H1 (cell line): ENCODE results near the gene CHAC1. TPM values are rescaled to one million over a fixed set of nuclear protein-coding genes. Genes with fewer than 3 reads are reported as not detected.

ENCODE experiments used
- CTCF ChIA-PET: fragments of 300-600 bp; sonication (Branson Sonifier 250); formaldehyde crosslinking; loops from one replicate; lab custom pipeline; 2021; ENCODE audit not compliant: partially characterized antibody; lab: Charles Lee
- POLR2A ChIA-PET: fragments of 300-600 bp; sonication (Branson Sonifier 250); formaldehyde crosslinking; loops from one replicate; lab custom pipeline; 2021; ENCODE audit warnings: inconsistent platforms; ENCODE audit not compliant: partially characterized antibody; lab: Charles Lee
- DNase-seq, 2 experiments: peaks; one replicate each; pipeline versions ENCODE4 v3.0.0 to v3.0.0-alpha.2; 2010 to 2022; ENCODE audit warnings: low spot score in 2 of 2, low read depth in 1 of 2, mixed read lengths in 1 of 2
- FAIRE-seq: peaks from 2 replicates; lab custom pipeline; 2011; peaks lifted over from hg19 to GRCh38; lab: Jason Lieb, UNC
- H2AFZ ChIP-seq: 2 replicates; pipeline ENCODE4 v1.8.1; 2012; ENCODE audit warnings: low read length, inconsistent platforms
- H2AK5ac ChIP-seq: 2 replicates; pipeline ENCODE4 v1.6.1; 2013; ENCODE audit warnings: low read depth, low read length
- H2BK120ac ChIP-seq: replicated peaks from 2 replicates; pipeline ENCODE3; 2013; ENCODE audit warnings: low read depth, low read length, inconsistent platforms
- H2BK12ac ChIP-seq: 2 replicates; pipeline ENCODE4 v1.6.1; 2013; ENCODE audit warnings: low read depth, low read length
- H2BK15ac ChIP-seq: 2 replicates; pipeline ENCODE4 v1.6.1; 2013; ENCODE audit warnings: low read length
- H2BK20ac ChIP-seq: 2 replicates; pipeline ENCODE4 v1.6.1; 2013; ENCODE audit warnings: low read length
- H2BK5ac ChIP-seq: 2 replicates; pipeline ENCODE4 v1.6.1; 2013; ENCODE audit warnings: low read depth, low read length
- H3K14ac ChIP-seq: 2 replicates; pipeline ENCODE4 v1.6.1; 2013; ENCODE audit warnings: inconsistent platforms; ENCODE audit not compliant: insufficient read length
- H3K18ac ChIP-seq: 2 replicates; pipeline ENCODE4 v1.6.1; 2013; ENCODE audit warnings: low read length; ENCODE audit errors: extremely low read depth
- H3K23ac ChIP-seq: 2 replicates; pipeline ENCODE4 v1.6.1; 2013; ENCODE audit warnings: inconsistent platforms; ENCODE audit not compliant: insufficient read length
- H3K23me2 ChIP-seq: 2 replicates; pipeline ENCODE4 v1.6.1; 2013; ENCODE audit warnings: low read depth, low read length
- H3K27ac ChIP-seq: 2 replicates; pipeline ENCODE4 v1.6.1; 2011; ENCODE audit warnings: low read depth, low read length, inconsistent platforms
- H3K27me3 ChIP-seq, 4 experiments: replicated peaks in 1 of 4; 1 replicate in 1 of 4; 2 replicates in 3 of 4; pipeline versions ENCODE4 v1.6.1 to v1.8.1; 2011 to 2013; ENCODE audit warnings: low read length in 3 of 4, mild to moderate bottlenecking in 3 of 4, inconsistent platforms in 2 of 4, mixed read lengths in 2 of 4, moderate library complexity in 1 of 4; ENCODE audit not compliant: control insufficient read depth in 3 of 4, insufficient read depth in 3 of 4; ENCODE audit errors: extremely low read depth in 1 of 4
- H3K36me3 ChIP-seq, 4 experiments: 2 replicates each; pipeline versions ENCODE4 v1.6.1 to v1.8.1; 2011 to 2013; ENCODE audit warnings: mild to moderate bottlenecking in 4 of 4, low read length in 3 of 4, moderate library complexity in 2 of 4, control low read depth in 1 of 4, inconsistent platforms in 1 of 4; ENCODE audit not compliant: insufficient read depth in 4 of 4, control insufficient read depth in 2 of 4
- H3K4ac ChIP-seq: replicated peaks from 2 replicates; pipeline ENCODE3; 2013; ENCODE audit warnings: low read length, low read depth, mixed read lengths, inconsistent platforms; ENCODE audit not compliant: insufficient read length
- H3K4me1 ChIP-seq, 4 experiments: replicated peaks in 1 of 4; 1 replicate in 1 of 4; 2 replicates in 3 of 4; pipeline versions ENCODE4 v1.6.1 to v1.8.1; 2011 to 2013; ENCODE audit warnings: low read length in 3 of 4, inconsistent platforms in 2 of 4, mixed read lengths in 1 of 4; ENCODE audit not compliant: insufficient read depth in 4 of 4, control insufficient read depth in 3 of 4
- H3K4me2 ChIP-seq, 2 experiments: 2 replicates each; pipeline versions ENCODE4 v1.6.1 to v1.8.1; 2011 to 2013; ENCODE audit warnings: low read depth in 2 of 2, low read length in 2 of 2, control low read depth in 1 of 2, inconsistent platforms in 1 of 2, mild to moderate bottlenecking in 1 of 2; ENCODE audit not compliant: insufficient read depth in 1 of 2
- H3K4me3 ChIP-seq, 4 experiments: fragments of 200-600, 300-600 bp in 1 of 4; sonication (generic), shearing (Covaris generic), sonication (Bioruptor Twin) in 1 of 4; 2 replicates each; pipeline versions ENCODE4 v1.5.1 to v1.8.1; 2011 to 2016; ENCODE audit warnings: low read length in 4 of 4, low read depth in 3 of 4, control low read depth in 2 of 4, inconsistent platforms in 2 of 4, mild to moderate bottlenecking in 2 of 4, mixed read lengths in 1 of 4, moderate library complexity in 1 of 4; ENCODE audit not compliant: insufficient read depth in 2 of 4; ENCODE audit errors: extremely low read depth in 1 of 4
- H3K56ac ChIP-seq: replicated peaks from 2 replicates; pipeline ENCODE3; 2013; ENCODE audit warnings: low read depth, mild to moderate bottlenecking, mixed read lengths, low read length, inconsistent platforms; ENCODE audit not compliant: insufficient read length
- H3K79me1 ChIP-seq: 2 replicates; pipeline ENCODE4 v1.6.1; 2013; ENCODE audit warnings: low read depth, low read length, control low read depth
- H3K79me2 ChIP-seq, 2 experiments: 2 replicates each; pipeline versions ENCODE4 v1.6.1 to v1.8.1; 2012 to 2013; ENCODE audit warnings: low read length in 2 of 2, mild to moderate bottlenecking in 2 of 2, inconsistent platforms in 1 of 2; ENCODE audit not compliant: insufficient read depth in 2 of 2, control insufficient read depth in 1 of 2
- H3K9ac ChIP-seq, 4 experiments: replicated peaks in 1 of 4; 1 replicate in 1 of 4; 2 replicates in 3 of 4; pipeline versions ENCODE4 v1.6.1 to v1.8.1; 2011 to 2013; ENCODE audit warnings: low read depth in 3 of 4, low read length in 3 of 4, control low read depth in 2 of 4, mild to moderate bottlenecking in 2 of 4, moderate library complexity in 2 of 4, inconsistent platforms in 1 of 4; ENCODE audit errors: extremely low read depth in 1 of 4
- H3K9me3 ChIP-seq, 2 experiments: 2 replicates each; pipeline versions ENCODE4 v1.6.1 to v1.8.1; 2012 to 2013; ENCODE audit warnings: mild to moderate bottlenecking in 2 of 2, moderate library complexity in 2 of 2, control low read depth in 1 of 2, inconsistent platforms in 1 of 2, low read depth in 1 of 2, low read length in 1 of 2, mixed read lengths in 1 of 2; ENCODE audit not compliant: insufficient read depth in 2 of 2
- H4K20me1 ChIP-seq, 2 experiments: replicated peaks in 1 of 2; 2 replicates each; pipeline versions ENCODE3 to v1.8.1; 2011 to 2013; ENCODE audit warnings: inconsistent platforms in 2 of 2, low read length in 2 of 2, mild to moderate bottlenecking in 1 of 2; ENCODE audit not compliant: insufficient read depth in 2 of 2, control insufficient read depth in 1 of 2
- H4K5ac ChIP-seq: 2 replicates; pipeline ENCODE4 v1.6.1; 2013; ENCODE audit warnings: low read length, low read depth, mixed read lengths, inconsistent platforms; ENCODE audit not compliant: insufficient read length
- H4K8ac ChIP-seq: 2 replicates; pipeline ENCODE4 v1.8.0; 2013; ENCODE audit warnings: mild to moderate bottlenecking, moderate library complexity, low read length, inconsistent platforms; ENCODE audit not compliant: insufficient read depth; ENCODE audit errors: extremely low read depth
- H4K91ac ChIP-seq: replicated peaks from 2 replicates; pipeline ENCODE3; 2013; ENCODE audit warnings: low read length, mixed read lengths, inconsistent platforms; ENCODE audit not compliant: insufficient read length
- BRCA1 ChIP-seq: IDR thresholded peaks from 2 replicates; pipeline ENCODE4 v1.6.1; 2012; ENCODE audit warnings: low read depth, low read length, improper control_type of control experiment
- GABPA ChIP-seq: IDR thresholded peaks from 2 replicates; pipeline ENCODE4 v1.6.1; 2011; ENCODE audit warnings: mild to moderate bottlenecking, low read length, moderate library complexity, borderline replicate concordance; ENCODE audit not compliant: insufficient read depth
- JUN ChIP-seq: IDR thresholded peaks from 2 replicates; pipeline ENCODE4 v1.6.1; 2011; ENCODE audit warnings: low read depth, mild to moderate bottlenecking, improper control_type of control experiment, low read length
- SP2 ChIP-seq: IDR thresholded peaks from 2 replicates; pipeline ENCODE4 v1.6.1; 2012; ENCODE audit warnings: mild to moderate bottlenecking, low read length, inconsistent platforms
- WGBS, 2 experiments: shearing (Covaris generic) in 1 of 2; methylation state at CpG; one replicate each; pipeline versions ENCODE4 v1.1.6 to v1.1.7; 2013 to 2015; ENCODE audit warnings: low lambda C conversion rate in 2 of 2, mixed read lengths in 2 of 2, inconsistent platforms in 1 of 2, low coverage in 1 of 2, missing lambda C conversion rate in 1 of 2; ENCODE audit not compliant: insufficient replicate concordance in 2 of 2, insufficient coverage in 1 of 2, insufficient read length in 1 of 2; ENCODE audit errors: extremely low coverage in 1 of 2, missing lambda C conversion rate in 1 of 2; 5-methylcytosine and 5-hydroxymethylcytosine counted together
- polyA plus RNA-seq, 7 experiments: library from polyadenylated mRNA; depleted of rRNA in 3 of 7; stranded (reverse) in 5 of 7; unstranded in 2 of 7; fragments of >200 nt in 5 of 7; fragments of 200-250 nt in 2 of 7; gene quantifications; 1 replicate in 5 of 7; 2 replicates in 1 of 7; 4 replicates in 1 of 7; pipeline versions ENCODE4 v1.2.1 to v1.2.3, GENCODE V29; 2011 to 2013; ENCODE audit warnings: missing spikeins in 2 of 7, mixed read lengths in 2 of 7
- total RNA-seq: library from RNA; stranded (reverse); fragmentation: NEBNext Ultra II Directional; extraction: Animal tissue kit (Norgen Biotek cat#: 25700); gene quantifications from 2 replicates; pipeline ENCODE4 v1.2.1, GENCODE V29; 2021
- TF ChIP-seq, protein P1 (sequence below), 3 experiments: IDR thresholded peaks; 1 replicate in 2 of 3; 2 replicates in 1 of 3; pipeline versions ENCODE4 v1.5.1 to v1.6.1; 2011; ENCODE audit warnings: low read length in 3 of 3, mild to moderate bottlenecking in 3 of 3, inconsistent platforms in 2 of 3, low read depth in 1 of 3, moderate library complexity in 1 of 3; ENCODE audit not compliant: insufficient read depth in 1 of 3; ENCODE audit errors: control extremely low read depth in 1 of 3

Gene CHAC1
- total and polyA plus RNA-seq, 2 of the 8 experiments (the other 6 are each of a cell fraction or from before 2014, with no cell fraction given), result 34.3 to 159 TPM

DNA sequence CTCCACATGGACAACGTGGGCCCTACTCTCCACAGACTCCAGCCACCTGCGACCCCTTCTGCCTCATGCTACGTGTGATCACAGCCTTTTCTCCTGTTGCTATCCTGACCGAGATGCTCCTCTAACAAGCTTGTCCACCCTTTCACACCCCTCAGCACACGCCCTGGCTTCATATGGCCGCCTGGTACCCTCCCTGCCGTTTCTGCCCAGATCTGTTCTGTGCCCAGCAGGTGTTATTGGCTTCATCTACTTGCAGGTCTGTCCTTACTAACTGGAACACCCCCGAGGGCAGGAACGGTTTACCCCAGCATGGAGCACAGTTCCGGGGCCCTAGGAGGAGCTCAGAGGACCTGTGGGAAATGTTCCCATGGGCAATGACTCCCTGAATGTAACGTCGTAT, 9.9 kb downstream of the CHAC1 start:
- Histone ChIP-seq H3K4me2 (no peak overlapping the region), H3K4ac (no peak overlapping the region), H3K56ac (no peak overlapping the region), H2BK12ac (0 out of 2 replicates have a peak overlapping the region, but pooled peaks have one; percentile 42), H3K23me2 (no peaks in the 10 kb centered on the region), H4K8ac (no peak overlapping the region; the same call in 1 of the 2 replicates), H4K91ac (no peak overlapping the region), H3K23ac (no peak overlapping the region), H4K5ac (no peak overlapping the region), H3K14ac (no peak overlapping the region), H3K79me2 (no peaks in the 10 kb centered on the region), H2AK5ac (no peak overlapping the region), H3K9ac (no peak overlapping the region), H3K36me3 (no peaks in the 10 kb centered on the region), H2AFZ (no peak overlapping the region), H4K20me1 (no peaks in the 10 kb centered on the region), H3K27me3 (no peaks in the 10 kb centered on the region), H3K18ac (no peak overlapping the region), H3K4me1 (peaks cover 0 to 3% (median 0%) of the 10 kb centered on the region in 4 experiments; a peak in 4 of 7 replicates), H2BK20ac (no peak overlapping the region), H3K79me1 (no peaks in the 10 kb centered on the region), H2BK120ac (no peak overlapping the region), H3K27ac (no peak overlapping the region), H3K4me3 (no peak overlapping the region), H2BK5ac (no peak overlapping the region), H2BK15ac (peak overlapping the region; percentile 75; the same call in 1 of the 2 replicates), H3K9me3 (no peaks in the 10 kb centered on the region)
- POLR2A ChIA-PET, result interaction anchor here (1.3 to 28.7 kb wide), 4 partner anchors 27 to 223 kb away, joined by 3 to 1505 read pairs (median 106); partner anchors contain the start of genes CHAC1 and DLL4
- TF ChIP-seq GABPA, result no peak
- no peak for TF ChIP-seq JUN
- TF ChIP-seq, protein P1, sequence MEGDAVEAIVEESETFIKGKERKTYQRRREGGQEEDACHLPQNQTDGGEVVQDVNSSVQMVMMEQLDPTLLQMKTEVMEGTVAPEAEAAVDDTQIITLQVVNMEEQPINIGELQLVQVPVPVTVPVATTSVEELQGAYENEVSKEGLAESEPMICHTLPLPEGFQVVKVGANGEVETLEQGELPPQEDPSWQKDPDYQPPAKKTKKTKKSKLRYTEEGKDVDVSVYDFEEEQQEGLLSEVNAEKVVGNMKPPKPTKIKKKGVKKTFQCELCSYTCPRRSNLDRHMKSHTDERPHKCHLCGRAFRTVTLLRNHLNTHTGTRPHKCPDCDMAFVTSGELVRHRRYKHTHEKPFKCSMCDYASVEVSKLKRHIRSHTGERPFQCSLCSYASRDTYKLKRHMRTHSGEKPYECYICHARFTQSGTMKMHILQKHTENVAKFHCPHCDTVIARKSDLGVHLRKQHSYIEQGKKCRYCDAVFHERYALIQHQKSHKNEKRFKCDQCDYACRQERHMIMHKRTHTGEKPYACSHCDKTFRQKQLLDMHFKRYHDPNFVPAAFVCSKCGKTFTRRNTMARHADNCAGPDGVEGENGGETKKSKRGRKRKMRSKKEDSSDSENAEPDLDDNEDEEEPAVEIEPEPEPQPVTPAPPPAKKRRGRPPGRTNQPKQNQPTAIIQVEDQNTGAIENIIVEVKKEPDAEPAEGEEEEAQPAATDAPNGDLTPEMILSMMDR (IDR thresholded peaks at IDR 0.05; ENCODE audit: control extremely low read depth in 1 of 3, insufficient read depth in 1 of 3, low read depth in 1 of 3, low read length in 3 of 3), result no peak
- TF ChIP-seq BRCA1, result no peak
- no peak for TF ChIP-seq SP2
- no peak for FAIRE-seq
- 94% methylated on average over 12 of the region's 12 CpGs; no CpG with 5 or more reads in 1 of the 2 experiments for WGBS, 2 experiments
- CTCF ChIA-PET, result interaction anchor here (0.6 to 5.7 kb wide), 17 partner anchors 9 to 305 kb away, joined by 3 to 56 read pairs (median 10); partner anchors contain the start of genes CHAC1 and VPS18
- no peak for DNase-seq
